ENCODE data around the gene GRHL3.

DNA sequence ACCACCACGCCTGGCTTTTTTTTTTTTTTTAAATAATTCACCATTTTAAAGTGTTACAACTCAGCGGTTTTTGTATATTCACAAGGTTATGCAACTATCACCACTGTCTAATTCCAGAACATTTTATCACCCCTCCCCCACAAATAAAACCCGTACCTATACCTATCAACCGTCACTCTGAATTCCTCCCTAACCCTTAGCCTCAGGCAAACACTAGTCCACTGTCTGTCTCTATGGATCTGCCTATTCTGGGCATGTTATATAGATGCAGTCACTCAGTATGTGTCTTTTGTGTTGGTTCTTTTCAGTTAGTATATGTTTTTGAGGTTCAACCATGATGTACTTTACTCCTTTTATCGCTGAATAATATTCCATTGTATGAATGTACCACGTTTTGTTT is 19.3 kb upstream of the GRHL3 start:
- TF ChIP-seq RAD21 (IDR thresholded peaks at IDR 0.05) (no peak), SP1 (IDR thresholded peaks at IDR 0.05) (no peak), JUND (IDR thresholded peaks at IDR 0.05) (no peak), FOXA1 (IDR thresholded peaks at IDR 0.05) (no peak), EGR1 (IDR thresholded peaks at IDR 0.05; ENCODE audit: low read depth in 2 of 2) (no peak), TAF1 (conservative IDR thresholded peaks at IDR 0.05) (no peak)
- TF ChIP-seq, protein P1, sequence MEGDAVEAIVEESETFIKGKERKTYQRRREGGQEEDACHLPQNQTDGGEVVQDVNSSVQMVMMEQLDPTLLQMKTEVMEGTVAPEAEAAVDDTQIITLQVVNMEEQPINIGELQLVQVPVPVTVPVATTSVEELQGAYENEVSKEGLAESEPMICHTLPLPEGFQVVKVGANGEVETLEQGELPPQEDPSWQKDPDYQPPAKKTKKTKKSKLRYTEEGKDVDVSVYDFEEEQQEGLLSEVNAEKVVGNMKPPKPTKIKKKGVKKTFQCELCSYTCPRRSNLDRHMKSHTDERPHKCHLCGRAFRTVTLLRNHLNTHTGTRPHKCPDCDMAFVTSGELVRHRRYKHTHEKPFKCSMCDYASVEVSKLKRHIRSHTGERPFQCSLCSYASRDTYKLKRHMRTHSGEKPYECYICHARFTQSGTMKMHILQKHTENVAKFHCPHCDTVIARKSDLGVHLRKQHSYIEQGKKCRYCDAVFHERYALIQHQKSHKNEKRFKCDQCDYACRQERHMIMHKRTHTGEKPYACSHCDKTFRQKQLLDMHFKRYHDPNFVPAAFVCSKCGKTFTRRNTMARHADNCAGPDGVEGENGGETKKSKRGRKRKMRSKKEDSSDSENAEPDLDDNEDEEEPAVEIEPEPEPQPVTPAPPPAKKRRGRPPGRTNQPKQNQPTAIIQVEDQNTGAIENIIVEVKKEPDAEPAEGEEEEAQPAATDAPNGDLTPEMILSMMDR (IDR thresholded peaks at IDR 0.05; ENCODE audit: low read depth, low read length, missing input control): no peak
- TF ChIP-seq, protein P2, sequence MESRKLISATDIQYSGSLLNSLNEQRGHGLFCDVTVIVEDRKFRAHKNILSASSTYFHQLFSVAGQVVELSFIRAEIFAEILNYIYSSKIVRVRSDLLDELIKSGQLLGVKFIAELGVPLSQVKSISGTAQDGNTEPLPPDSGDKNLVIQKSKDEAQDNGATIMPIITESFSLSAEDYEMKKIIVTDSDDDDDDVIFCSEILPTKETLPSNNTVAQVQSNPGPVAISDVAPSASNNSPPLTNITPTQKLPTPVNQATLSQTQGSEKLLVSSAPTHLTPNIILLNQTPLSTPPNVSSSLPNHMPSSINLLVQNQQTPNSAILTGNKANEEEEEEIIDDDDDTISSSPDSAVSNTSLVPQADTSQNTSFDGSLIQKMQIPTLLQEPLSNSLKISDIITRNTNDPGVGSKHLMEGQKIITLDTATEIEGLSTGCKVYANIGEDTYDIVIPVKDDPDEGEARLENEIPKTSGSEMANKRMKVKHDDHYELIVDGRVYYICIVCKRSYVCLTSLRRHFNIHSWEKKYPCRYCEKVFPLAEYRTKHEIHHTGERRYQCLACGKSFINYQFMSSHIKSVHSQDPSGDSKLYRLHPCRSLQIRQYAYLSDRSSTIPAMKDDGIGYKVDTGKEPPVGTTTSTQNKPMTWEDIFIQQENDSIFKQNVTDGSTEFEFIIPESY (IDR thresholded peaks at IDR 0.05): no peak
- TF ChIP-seq, protein P3, sequence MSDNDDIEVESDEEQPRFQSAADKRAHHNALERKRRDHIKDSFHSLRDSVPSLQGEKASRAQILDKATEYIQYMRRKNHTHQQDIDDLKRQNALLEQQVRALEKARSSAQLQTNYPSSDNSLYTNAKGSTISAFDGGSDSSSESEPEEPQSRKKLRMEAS (IDR thresholded peaks at IDR 0.05): no peak
